Epithelial cell of proximal tubule (primary cell): ENCODE measurements around the gene BFSP2. TPM values are rescaled to one million over a fixed set of nuclear protein-coding genes. Genes with fewer than 3 reads are reported as not detected.
"Not testable (repeated sequence)": the region's sequence is repeated elsewhere in the genome, so short reads cannot be mapped to it uniquely, and the experiment has no call there.

Experiments
- DNase-seq: peaks from one replicate; pipeline ENCODE4 v3.0.0-alpha.2; 2011; ENCODE audit warnings: low read depth
- H3K4me3 ChIP-seq: 2 replicates; pipeline ENCODE4 v1.5.1; 2011; ENCODE audit warnings: low read depth, mild to moderate bottlenecking, low read length
- CTCF ChIP-seq: conservative IDR thresholded peaks from 2 replicates; pipeline ENCODE4 v1.5.1; 2012; ENCODE audit warnings: low read depth, mild to moderate bottlenecking, low read length
- total RNA-seq: library from RNA; depleted of rRNA; stranded (reverse); fragments of >200 nt; gene quantifications from 2 replicates; pipeline ENCODE4 v1.2.3, GENCODE V29; 2015

Gene BFSP2
- total RNA-seq, 1 donor from 2014 or later: not detected

GRCh38 chr3:133475245-133476010 lies 75.6 kb downstream of the BFSP2 start:
- TF ChIP-seq CTCF: no peak
- no peak overlapping the region for H3K4me3 ChIP-seq
- no peak for DNase-seq

GRCh38 chr3:133476971-133477375 lies 77.1 kb downstream of the BFSP2 start:
- no peak overlapping the region for H3K4me3 ChIP-seq

GRCh38 chr3:133477487-133477886 lies 77.6 kb downstream of the BFSP2 start:
- H3K4me3 ChIP-seq: no peak overlapping the region
- DNase-seq: no peak
- no peak for TF ChIP-seq CTCF

More at GRCh38 chr3:133476971-133477375, 77.1 kb downstream of the BFSP2 start:
- no peak for DNase-seq
- no peak for TF ChIP-seq CTCF

DNA sequence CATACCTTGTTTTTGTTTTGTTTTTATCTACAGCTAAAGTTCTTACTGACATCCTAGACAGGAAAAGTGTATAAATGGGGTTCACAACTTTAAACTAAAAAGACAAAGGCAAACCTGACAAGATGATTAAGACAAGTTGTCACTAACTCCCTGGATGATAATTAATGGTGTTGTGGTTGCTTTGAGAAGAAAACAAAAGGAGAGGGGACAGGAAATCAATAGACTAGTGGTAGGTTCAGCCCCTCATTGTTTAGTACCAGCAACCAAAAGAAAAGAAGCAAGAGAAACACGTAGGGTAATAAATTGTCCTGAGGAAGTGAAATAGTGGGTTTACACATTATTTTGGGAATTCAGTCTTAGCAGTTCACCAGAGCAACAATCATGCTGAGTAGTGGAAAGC lies 78.8 kb downstream of the BFSP2 start:
- TF ChIP-seq CTCF: no peak
- DNase-seq: no peak

GRCh38 chr3:133479401-133479800 lies 79.5 kb downstream of the BFSP2 start:
- DNase-seq: no peak
- no peak for TF ChIP-seq CTCF
- H3K4me3 ChIP-seq: no peak overlapping the region

More for the DNA sequence above, 78.8 kb downstream of the BFSP2 start:
- no peak overlapping the region for H3K4me3 ChIP-seq

DNA sequence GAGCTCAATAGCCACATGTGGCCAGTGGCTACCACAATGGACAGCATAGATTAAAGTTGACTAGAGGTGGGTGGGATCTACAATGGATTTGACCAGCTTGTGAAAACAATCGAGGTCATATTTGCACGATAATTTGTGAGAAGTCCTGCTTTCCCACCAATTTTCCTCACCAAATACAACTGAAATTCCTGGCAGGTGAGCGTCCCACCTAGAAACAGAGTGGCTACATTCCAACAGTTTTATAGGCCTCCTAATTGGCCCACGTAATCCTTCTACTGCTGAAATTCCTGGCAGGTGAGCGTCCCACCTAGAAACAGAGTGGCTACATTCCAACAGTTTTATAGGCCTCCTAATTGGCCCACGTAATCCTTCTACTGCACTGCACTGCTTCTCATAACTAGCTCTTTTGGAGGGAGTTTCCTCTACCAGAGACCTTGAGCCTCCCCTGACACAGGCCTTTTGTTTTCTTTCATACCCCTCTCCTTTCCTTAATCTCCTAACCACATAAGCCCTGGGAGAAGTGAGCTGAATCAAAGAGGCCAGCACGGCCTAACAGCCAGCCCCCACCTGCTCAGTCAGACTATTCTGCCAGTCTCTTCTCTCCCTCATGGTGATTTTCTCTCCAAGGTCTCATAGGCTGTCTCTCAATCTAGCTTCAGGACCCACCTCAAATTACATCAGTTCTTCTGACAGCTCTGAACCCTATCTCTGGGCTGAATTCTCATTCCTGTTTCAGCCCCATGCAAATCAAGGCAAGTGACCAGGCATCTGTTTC lies 80.2 kb downstream of the BFSP2 start:
- no peak overlapping the region for H3K4me3 ChIP-seq
- TF ChIP-seq CTCF: no peak
- DNase-seq: no peak

- DNase-seq: not testable (repeated sequence)
Observed at GRCh38 chr3:133482474-133482873, 82.6 kb downstream of the BFSP2 start.

More at GRCh38 chr3:133482474-133482873, 82.6 kb downstream of the BFSP2 start:
- H3K4me3 ChIP-seq: not testable (repeated sequence)
